Neural cell (in vitro differentiated cells): ENCODE data around the gene CLEC12A. TPM values are rescaled to one million over a fixed set of nuclear protein-coding genes. Genes with fewer than 3 reads are reported as not detected.

ENCODE experiments used
- H2AFZ ChIP-seq: fragments of 200-600, 300-800 bp; sonication (generic), shearing (Covaris generic); 2 replicates; pipeline ENCODE4 v1.6.0; 2014; ENCODE audit warnings: low read depth, mild to moderate bottlenecking, antibody characterized with exemption, low read length, moderate library complexity
- H3F3A ChIP-seq: fragments of 200-600 bp; shearing (Covaris generic); 2 replicates; pipeline ENCODE4 v1.6.1; 2016; ENCODE audit warnings: mild to moderate bottlenecking, moderate library complexity, mixed read lengths, antibody characterized with exemption, low read length; ENCODE audit not compliant: insufficient read depth, poor library complexity, severe bottlenecking
- H3K27ac ChIP-seq: fragments of 200-600, 300-800 bp; sonication (generic), shearing (Covaris generic); 2 replicates; pipeline ENCODE4 v1.5.1; 2014; ENCODE audit warnings: mild to moderate bottlenecking, low read length, moderate library complexity
- H3K27me3 ChIP-seq: fragments of 300-800, 200-600 bp; sonication (generic), shearing (Covaris generic); 2 replicates; pipeline ENCODE4 v1.6.0; 2014; ENCODE audit warnings: mild to moderate bottlenecking, low read depth, low read length, moderate library complexity; ENCODE audit not compliant: insufficient read depth
- H3K36me3 ChIP-seq: fragments of 300-800, 200-600 bp; sonication (generic), shearing (Covaris generic); 2 replicates; pipeline ENCODE4 v1.5.1; 2014; ENCODE audit warnings: mild to moderate bottlenecking, antibody characterized with exemption, low read length, moderate library complexity; ENCODE audit not compliant: insufficient read depth
- H3K4me2 ChIP-seq: fragments of 300-800, 200-600 bp; sonication (generic), shearing (Covaris generic); 2 replicates; pipeline ENCODE4 v1.6.0; 2014; ENCODE audit warnings: mild to moderate bottlenecking, low read length
- H3K4me3 ChIP-seq: fragments of 300-800, 200-600 bp; sonication (generic), shearing (Covaris generic); 2 replicates; pipeline ENCODE4 v1.5.1; 2014; ENCODE audit warnings: mild to moderate bottlenecking, low read length, moderate library complexity
- H3K79me2 ChIP-seq: fragments of 200-600 bp; shearing (Covaris generic); replicated peaks from 2 replicates; pipeline ENCODE4 v1.6.0; 2014; ENCODE audit warnings: mild to moderate bottlenecking, low read length, moderate library complexity; ENCODE audit not compliant: insufficient read depth
- H3K9ac ChIP-seq: fragments of 300-800, 200-600 bp; sonication (generic), shearing (Covaris generic); 2 replicates; pipeline ENCODE4 v1.6.1; 2016; ENCODE audit warnings: mild to moderate bottlenecking, low read length, mixed read lengths
- H3K9me2 ChIP-seq: fragments of 200-600 bp; shearing (Covaris generic); 2 replicates; pipeline ENCODE4 v1.6.1; 2016; ENCODE audit warnings: mild to moderate bottlenecking, low read length, mixed read lengths; ENCODE audit not compliant: insufficient read depth
- H3K9me3 ChIP-seq: fragments of 200-600, 300-800 bp; sonication (generic), shearing (Covaris generic); 2 replicates; pipeline ENCODE4 v1.6.1; 2016; ENCODE audit warnings: mild to moderate bottlenecking, mixed run types, low read length, moderate library complexity, mixed read lengths
- H4K20me1 ChIP-seq: fragments of 200-600 bp; shearing (Covaris generic); 2 replicates; pipeline ENCODE4 v1.6.1; 2016; ENCODE audit warnings: mild to moderate bottlenecking, mixed run types; ENCODE audit not compliant: insufficient read depth
- EP300 ChIP-seq: fragments of 450-650 bp; conservative IDR thresholded peaks from 2 replicates; pipeline ENCODE4 v1.6.1; 2014; ENCODE audit warnings: antibody characterized with exemption, mild to moderate bottlenecking, moderate library complexity; ENCODE audit not compliant: poor library complexity, severe bottlenecking
- EZH2 ChIP-seq: fragments of 200-600, 300-800 bp; shearing (Covaris generic), sonication (generic); IDR thresholded peaks from 2 replicates; pipeline ENCODE4 v1.6.1; 2014; ENCODE audit warnings: antibody characterized with exemption, low read length, borderline replicate concordance, mild to moderate bottlenecking; ENCODE audit not compliant: insufficient read depth, poor library complexity, severe bottlenecking
- MXI1 ChIP-seq: fragments of 450-650 bp; conservative IDR thresholded peaks from 2 replicates; pipeline ENCODE4 v1.6.1; 2014; ENCODE audit warnings: antibody characterized with exemption, mild to moderate bottlenecking; ENCODE audit not compliant: poor library complexity, severe bottlenecking
- POLR2AphosphoS5 ChIP-seq: IDR thresholded peaks from 2 replicates; pipeline ENCODE4 v1.6.1; 2012
- RAD21 ChIP-seq: fragments of 450-650 bp; conservative IDR thresholded peaks from 2 replicates; pipeline ENCODE4 v1.6.1; 2014; ENCODE audit warnings: antibody characterized with exemption, mild to moderate bottlenecking, moderate library complexity
- SMC3 ChIP-seq: fragments of 450-650 bp; conservative IDR thresholded peaks from 2 replicates; pipeline ENCODE4 v1.6.1; 2014; ENCODE audit warnings: antibody characterized with exemption, mild to moderate bottlenecking, moderate library complexity; ENCODE audit not compliant: poor library complexity
- TAF1 ChIP-seq: IDR thresholded peaks from 2 replicates; pipeline ENCODE4 v1.6.1; 2012; ENCODE audit warnings: low read depth
- polyA plus RNA-seq: library from polyadenylated mRNA; depleted of rRNA; stranded (reverse); fragments of >200 nt; gene quantifications from 2 replicates; pipeline ENCODE4 v1.2.3, GENCODE V29; 2014
- TF ChIP-seq, protein P1 (sequence below): fragments of 450-650 bp; IDR thresholded peaks from 2 replicates; pipeline ENCODE4 v1.5.1; 2014; ENCODE audit warnings: antibody characterized with exemption, mild to moderate bottlenecking, moderate library complexity; ENCODE audit not compliant: poor library complexity, severe bottlenecking
- TF ChIP-seq, protein P2 (sequence below): IDR thresholded peaks from 2 replicates; pipeline ENCODE4 v1.6.1; 2012; ENCODE audit warnings: borderline replicate concordance

CLEC12A gene
- polyA plus RNA-seq, 1 donor from 2014 or later: not detected

- Histone ChIP-seq H2AFZ (no peak overlapping the region), H4K20me1 (no peaks in the 10 kb centered on the region), H3K4me3 (no peak overlapping the region), H3K9me2 (no peaks in the 10 kb centered on the region), H3K27ac (no peak overlapping the region), H3K27me3 (no peaks in the 10 kb centered on the region), H3K9me3 (no peaks in the 10 kb centered on the region), H3K9ac (no peak overlapping the region), H3K79me2 (no peaks in the 10 kb centered on the region), H3K4me2 (no peak overlapping the region), H3K36me3 (no peaks in the 10 kb centered on the region), H3F3A (no peaks in the 10 kb centered on the region)
- no peak for TF ChIP-seq TAF1
- no peak for TF ChIP-seq EZH2
- no peak for TF ChIP-seq EP300
- TF ChIP-seq, protein P1, sequence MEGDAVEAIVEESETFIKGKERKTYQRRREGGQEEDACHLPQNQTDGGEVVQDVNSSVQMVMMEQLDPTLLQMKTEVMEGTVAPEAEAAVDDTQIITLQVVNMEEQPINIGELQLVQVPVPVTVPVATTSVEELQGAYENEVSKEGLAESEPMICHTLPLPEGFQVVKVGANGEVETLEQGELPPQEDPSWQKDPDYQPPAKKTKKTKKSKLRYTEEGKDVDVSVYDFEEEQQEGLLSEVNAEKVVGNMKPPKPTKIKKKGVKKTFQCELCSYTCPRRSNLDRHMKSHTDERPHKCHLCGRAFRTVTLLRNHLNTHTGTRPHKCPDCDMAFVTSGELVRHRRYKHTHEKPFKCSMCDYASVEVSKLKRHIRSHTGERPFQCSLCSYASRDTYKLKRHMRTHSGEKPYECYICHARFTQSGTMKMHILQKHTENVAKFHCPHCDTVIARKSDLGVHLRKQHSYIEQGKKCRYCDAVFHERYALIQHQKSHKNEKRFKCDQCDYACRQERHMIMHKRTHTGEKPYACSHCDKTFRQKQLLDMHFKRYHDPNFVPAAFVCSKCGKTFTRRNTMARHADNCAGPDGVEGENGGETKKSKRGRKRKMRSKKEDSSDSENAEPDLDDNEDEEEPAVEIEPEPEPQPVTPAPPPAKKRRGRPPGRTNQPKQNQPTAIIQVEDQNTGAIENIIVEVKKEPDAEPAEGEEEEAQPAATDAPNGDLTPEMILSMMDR: no peak
- TF ChIP-seq SMC3: no peak
- TF ChIP-seq RAD21: no peak
- TF ChIP-seq, protein P2, sequence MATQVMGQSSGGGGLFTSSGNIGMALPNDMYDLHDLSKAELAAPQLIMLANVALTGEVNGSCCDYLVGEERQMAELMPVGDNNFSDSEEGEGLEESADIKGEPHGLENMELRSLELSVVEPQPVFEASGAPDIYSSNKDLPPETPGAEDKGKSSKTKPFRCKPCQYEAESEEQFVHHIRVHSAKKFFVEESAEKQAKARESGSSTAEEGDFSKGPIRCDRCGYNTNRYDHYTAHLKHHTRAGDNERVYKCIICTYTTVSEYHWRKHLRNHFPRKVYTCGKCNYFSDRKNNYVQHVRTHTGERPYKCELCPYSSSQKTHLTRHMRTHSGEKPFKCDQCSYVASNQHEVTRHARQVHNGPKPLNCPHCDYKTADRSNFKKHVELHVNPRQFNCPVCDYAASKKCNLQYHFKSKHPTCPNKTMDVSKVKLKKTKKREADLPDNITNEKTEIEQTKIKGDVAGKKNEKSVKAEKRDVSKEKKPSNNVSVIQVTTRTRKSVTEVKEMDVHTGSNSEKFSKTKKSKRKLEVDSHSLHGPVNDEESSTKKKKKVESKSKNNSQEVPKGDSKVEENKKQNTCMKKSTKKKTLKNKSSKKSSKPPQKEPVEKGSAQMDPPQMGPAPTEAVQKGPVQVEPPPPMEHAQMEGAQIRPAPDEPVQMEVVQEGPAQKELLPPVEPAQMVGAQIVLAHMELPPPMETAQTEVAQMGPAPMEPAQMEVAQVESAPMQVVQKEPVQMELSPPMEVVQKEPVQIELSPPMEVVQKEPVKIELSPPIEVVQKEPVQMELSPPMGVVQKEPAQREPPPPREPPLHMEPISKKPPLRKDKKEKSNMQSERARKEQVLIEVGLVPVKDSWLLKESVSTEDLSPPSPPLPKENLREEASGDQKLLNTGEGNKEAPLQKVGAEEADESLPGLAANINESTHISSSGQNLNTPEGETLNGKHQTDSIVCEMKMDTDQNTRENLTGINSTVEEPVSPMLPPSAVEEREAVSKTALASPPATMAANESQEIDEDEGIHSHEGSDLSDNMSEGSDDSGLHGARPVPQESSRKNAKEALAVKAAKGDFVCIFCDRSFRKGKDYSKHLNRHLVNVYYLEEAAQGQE: no peak
- TF ChIP-seq POLR2AphosphoS5: no peak
- TF ChIP-seq MXI1: no peak
Observed at GRCh38 chr12:9944391-9944790, 26.8 kb upstream of the CLEC12A start.

DNA sequence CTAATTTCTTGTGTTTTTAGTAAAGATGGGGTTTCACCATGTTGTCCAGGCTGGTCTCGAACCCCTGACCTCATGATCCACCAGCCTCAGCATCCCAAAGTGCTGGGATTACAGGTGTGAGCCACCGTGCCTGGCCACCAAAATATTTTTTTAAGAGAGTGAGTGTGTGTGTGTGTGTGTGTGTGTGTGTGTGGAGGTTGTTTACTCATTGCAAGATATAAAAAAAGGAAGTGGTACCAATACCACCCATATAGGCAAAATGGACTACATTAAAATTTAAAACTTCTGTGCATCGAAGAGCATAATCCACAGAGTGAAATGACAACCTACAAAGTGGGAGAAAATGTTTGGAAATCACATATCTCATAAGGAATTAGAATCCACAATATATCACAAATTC is 23.5 kb upstream of the CLEC12A start:
- H3K4me2 ChIP-seq: no peak overlapping the region
- H3K79me2 ChIP-seq: no peaks in the 10 kb centered on the region
- no peaks in the 10 kb centered on the region for H3F3A ChIP-seq
- no peaks in the 10 kb centered on the region for H3K9me3 ChIP-seq
- H4K20me1 ChIP-seq: no peaks in the 10 kb centered on the region
- H3K27me3 ChIP-seq: no peaks in the 10 kb centered on the region
- no peak overlapping the region for H3K27ac ChIP-seq
- H3K4me3 ChIP-seq: no peak overlapping the region
- no peak overlapping the region for H3K9ac ChIP-seq
- H3K36me3 ChIP-seq: no peaks in the 10 kb centered on the region
- TF ChIP-seq EP300 (no peak), SMC3 (no peak), EZH2 (no peak), RAD21 (no peak), TAF1 (no peak), POLR2AphosphoS5 (no peak), MXI1 (no peak)
- TF ChIP-seq, protein P1: no peak
- TF ChIP-seq, protein P2: no peak
- H2AFZ ChIP-seq: no peak overlapping the region
- H3K9me2 ChIP-seq: no peaks in the 10 kb centered on the region
